Ramos (cell line): Measurements from ENCODE around the gene CSAD.

Source experiments
- in situ Hi-C: fragments of 300-500 bp; cut with MboI; formaldehyde crosslinking; loops from one replicate; pipeline ENCODE4 v1.14.3; 2022; ENCODE audit warnings: low sequenced_read_pairs; ENCODE audit not compliant: unreplicated experiment

Gene CSAD

DNA sequence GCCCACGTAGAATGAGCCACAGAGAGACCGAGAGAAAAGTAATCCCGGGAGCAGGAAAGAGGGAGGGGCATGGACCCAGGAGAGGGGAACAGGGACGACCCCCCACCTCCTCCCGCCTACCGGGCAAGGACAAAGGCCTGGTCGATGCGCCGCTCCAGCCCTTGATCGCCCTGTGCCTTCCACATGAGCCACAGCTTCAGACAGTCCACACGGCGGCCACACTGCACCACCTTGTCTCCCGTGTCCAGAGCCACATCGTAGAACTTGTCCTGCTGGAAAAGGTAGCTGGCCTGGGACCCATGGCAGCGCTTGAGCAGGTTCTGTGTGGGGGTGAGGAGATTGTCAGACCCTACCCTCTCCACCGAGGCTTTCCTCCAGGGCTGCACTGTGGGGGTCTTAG lies 20.7 kb downstream of the CSAD start:
- in situ Hi-C loops, result loop anchor here (5.0 kb wide), 1 partner anchor 127 kb away; no protein-coding TSS in a partner anchor

DNA sequence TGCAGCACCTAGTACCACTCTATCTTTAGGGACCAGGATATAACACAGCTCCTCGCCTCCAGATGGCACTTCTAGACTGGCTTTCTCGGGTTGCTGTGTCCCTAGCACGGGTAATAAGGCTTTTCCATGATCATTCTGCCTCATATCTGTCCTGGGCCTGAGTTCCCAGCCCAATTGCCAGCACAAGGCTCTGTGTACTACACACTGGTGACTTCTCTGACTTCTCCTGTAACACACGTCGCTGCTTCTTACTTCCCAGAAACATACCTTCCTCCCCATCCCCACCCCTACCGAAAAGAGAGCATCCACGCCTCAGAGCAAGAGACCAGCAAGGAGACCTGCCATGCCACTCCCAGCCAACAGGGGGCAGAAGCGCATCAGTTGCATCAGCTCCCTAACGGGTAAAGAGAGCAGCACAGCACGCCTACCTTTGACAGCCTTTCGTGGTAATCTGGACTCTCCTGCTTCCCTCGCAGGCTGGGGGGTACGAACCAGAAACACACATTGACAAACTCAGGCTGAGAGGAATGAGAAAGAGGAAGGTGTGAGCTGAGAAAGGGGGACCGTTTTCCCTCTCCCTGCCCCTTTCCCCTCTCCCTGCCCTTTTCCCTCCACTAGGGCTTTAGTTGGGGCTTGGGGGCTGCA lies 21.4 kb downstream of the CSAD start:
- in situ Hi-C loops, result no loop called here

DNA sequence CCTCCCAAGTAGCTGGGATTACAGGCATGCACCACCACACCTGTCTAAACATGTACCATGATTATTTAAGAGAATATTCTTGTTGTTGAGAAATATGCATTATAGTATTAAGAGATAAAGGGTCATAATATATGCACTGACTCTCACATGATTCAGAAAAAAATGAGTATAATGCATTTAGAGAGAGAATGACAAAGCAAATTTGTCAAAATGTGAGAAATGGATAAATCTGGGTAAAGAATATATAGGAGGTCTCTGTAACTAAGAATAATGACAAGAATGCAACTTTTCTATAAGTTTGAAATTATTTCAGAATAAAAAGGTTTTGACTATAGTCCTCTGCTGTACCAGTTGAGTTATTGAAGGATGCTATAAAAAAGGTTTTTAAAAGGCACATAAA lies 28.3 kb downstream of the CSAD start:
- in situ Hi-C loops, result no loop called here

DNA sequence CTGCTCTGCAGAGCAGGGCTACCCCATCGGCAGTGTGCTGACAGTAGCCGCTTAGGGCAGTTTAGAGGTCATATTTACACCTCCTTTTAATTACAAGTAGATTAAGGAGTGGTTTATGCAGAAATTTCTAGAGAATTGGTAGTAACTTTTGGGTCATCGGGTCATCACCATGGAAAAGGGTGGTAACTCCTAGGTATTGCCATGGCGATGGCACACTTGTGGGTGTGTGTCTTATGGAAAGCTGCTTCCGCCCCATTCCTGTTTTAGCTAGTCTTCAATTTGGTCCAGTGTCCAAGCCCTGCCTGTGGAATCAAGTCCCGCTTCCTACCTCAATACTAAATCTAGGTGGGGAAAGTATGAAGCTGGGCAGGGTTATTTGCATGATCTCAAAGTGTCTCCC lies 29.7 kb downstream of the CSAD start:
- in situ Hi-C loops, result no loop called here

DNA sequence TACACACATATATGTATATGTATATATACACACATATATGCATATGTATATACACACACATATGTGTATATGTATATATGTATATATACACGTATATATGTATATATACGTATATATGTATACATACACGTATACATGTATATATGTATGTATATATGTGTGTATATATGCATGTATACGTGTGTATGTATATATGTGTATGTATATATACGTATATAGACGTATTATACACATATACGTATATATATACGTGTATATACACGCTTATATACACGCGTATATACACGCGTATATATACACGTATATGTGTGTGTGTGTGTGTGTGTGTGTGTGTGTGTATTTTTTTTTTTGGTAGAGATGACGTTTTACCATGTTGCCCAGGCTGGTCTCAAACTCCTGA lies 33.1 kb downstream of the CSAD start:
- in situ Hi-C loops, result no loop called here

DNA sequence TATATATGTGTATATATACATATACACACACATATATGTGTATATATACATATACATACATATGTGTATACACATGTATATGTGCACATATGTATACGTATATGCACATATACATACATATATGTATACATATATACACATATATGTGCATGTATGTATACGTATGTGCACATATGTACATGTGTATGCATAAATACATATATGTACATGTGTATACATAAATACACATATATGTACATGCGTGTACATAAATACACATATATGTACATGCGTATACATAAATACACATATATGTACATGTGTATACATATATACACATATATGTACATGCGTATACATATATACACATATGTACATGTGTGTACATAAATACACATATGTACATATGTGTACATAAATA lies 33.5 kb downstream of the CSAD start:
- in situ Hi-C loops, result no loop called here

DNA sequence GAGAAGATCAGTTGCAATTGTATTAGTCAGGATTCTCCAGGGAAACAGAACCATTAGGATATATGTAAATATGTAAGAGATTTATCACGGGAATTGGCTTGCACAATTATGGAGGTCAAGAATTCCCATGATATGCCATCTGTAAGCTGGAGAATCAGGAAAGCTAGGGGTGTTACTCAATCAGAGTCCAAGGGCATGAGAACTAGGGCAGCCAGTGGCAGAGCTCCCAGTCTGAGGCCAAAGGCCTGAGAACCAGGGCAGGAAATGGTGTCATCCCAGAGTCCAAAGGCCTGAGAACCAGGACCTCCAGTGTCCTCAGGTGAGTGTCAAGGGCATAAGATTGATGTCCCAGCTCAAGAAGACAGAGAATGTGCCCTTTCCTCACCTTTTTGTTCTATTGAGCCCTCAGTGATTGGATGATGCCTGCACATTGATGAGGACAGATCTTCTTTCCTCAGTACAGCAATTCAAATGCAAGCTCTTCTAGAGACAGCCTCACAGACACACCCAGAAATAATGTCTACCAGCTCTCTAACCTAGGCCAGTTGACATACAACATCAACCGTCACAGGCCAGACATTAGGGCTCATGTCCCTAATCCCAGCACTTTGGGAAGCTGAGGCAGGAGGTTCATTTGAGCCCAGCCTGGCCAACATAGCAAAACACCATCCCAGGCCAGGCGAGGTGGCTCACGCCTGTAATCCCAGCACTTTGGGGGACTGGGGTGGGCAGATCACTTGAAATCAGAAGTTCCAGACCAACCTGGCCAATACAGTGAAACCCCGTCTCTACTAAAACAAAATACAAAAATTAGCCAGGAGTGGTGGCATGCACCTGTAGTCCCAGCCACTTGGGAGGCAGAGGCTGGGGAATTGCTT lies 35.1 kb downstream of the CSAD start:
- in situ Hi-C loops, result no loop called here

DNA sequence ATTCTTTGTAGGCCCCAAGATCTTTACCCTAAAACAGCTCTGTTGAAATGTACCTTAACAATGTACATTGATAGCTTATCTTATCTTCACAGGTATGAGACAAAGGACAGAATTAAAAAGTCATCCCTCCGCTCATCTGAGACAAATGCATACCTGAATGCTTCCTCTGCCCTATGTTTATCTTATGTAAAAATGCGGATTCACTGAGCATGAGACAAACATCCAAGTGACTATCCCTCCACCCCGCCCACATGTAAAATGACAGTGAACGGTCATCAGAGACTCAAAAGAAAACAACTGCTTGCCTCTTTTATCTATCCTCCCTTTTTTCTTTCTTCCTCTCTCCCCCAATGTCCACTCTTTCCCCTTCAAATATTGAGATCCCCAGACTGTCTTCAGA lies 37.4 kb downstream of the CSAD start:
- in situ Hi-C loops, result no loop called here

DNA sequence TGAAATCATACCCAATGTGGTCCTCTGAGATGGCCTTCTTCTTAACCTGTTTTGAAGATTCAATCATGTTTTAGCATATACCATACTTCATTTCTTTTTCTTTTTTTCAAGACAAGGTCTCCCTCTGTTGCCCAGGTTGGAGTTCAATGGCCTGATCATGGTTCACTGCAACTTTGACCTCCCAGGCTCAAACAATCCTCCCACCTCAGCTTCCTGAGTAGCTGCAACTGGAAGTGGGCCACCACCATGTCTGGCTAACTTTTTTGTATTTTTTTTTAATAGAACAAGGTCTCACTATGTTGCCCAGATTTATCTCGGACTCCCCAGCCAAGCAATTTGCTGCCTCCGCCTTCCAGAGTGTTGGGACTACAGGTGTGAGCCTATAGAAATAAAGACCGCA lies 47.0 kb downstream of the CSAD start:
- in situ Hi-C loops, result no loop called here

DNA sequence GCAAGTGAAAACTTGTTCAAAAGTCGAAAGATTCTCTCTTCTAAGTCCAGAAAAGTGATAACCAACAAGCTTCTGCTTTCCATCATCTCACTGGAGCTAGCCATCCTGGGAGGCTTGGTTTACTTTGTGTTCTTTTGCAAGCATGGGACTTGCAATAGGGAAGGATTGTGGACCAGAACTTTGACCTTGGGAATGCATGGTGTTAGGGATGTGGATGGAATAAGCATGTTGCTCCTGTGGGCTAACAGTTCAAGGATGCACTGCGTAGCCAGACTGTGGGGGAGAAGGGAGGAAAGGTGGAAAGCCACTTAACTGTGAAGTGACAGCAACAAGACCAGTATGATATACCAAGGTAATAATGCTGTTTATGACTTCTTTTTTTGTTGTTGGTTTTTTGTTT lies 48.9 kb downstream of the CSAD start:
- in situ Hi-C loops, result no loop called here

DNA sequence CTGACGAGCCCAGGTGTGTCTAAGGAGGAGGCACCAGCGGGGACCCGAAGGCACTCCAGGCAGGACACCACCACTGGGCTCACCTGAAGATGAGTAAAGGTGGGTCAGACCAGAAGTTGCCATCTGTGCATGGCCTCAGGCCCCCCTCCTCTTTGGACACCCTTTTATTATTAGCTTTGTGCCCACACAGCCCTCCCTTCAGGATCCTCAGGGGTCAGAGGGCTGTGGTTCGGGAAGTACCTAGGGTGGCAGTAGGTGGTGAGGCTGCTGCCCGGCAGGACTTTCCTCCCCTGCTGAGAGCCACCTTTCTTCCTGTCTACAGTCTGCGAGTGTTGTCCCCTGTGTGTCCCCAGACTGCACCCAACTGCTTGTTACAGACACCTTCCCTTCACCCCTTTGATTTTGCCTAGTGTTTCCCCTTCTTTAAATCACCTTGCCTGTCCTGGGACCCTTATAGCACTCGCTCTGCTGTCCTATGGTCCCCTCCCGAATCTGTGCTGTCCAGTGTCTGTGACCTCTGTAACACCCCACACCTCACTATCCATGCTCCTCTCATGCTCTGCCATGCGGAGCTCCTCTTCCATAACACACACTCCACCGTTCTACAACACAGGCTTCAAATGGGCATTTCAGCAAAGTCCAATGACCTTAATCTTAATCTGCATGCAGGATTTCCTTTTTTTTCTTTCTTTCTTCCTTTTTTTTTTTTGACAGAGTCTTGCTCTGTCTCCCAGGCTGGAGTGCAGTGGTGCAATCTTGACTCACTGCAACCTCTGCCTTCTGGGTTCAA lies 51.8 kb downstream of the CSAD start:
- in situ Hi-C loops, result no loop called here

DNA sequence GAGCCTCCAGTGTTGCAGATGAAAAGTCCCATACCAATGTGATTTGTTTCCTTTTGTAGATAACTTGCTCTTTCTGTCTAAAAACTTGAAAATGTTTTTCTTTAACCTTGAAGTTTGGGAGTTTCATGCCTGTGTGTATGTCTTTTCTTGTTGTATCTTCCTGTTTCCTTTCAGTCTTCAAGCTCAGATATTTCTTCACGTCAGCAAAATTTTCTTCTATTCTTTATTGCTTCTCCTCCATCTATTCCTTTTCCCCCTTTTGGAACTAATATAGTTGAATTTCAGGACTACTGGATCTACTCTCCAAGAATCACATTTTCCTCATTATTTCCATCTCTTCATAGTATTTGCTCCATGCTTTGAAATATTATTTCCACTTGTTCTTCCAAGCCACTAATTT lies 53.6 kb downstream of the CSAD start:
- in situ Hi-C loops, result no loop called here

DNA sequence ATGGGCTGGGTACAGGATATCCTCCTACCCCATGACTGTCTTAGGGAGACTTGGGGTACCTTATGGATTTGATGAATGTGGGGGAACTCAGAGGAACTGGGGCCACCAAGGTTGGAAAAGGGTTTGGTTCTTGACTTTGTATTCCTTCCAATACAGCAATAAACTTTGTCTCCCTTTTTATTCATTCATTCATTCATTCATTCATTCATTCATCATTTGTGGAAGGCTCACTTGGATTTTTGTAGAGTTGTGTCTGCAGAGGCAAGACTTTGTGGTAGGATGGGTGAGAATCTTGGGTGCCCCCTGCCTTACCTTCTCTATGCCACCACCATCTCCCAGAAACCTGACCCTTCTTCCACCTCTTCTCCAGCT lies 56.4 kb downstream of the CSAD start:
- in situ Hi-C loops, result no loop called here

DNA sequence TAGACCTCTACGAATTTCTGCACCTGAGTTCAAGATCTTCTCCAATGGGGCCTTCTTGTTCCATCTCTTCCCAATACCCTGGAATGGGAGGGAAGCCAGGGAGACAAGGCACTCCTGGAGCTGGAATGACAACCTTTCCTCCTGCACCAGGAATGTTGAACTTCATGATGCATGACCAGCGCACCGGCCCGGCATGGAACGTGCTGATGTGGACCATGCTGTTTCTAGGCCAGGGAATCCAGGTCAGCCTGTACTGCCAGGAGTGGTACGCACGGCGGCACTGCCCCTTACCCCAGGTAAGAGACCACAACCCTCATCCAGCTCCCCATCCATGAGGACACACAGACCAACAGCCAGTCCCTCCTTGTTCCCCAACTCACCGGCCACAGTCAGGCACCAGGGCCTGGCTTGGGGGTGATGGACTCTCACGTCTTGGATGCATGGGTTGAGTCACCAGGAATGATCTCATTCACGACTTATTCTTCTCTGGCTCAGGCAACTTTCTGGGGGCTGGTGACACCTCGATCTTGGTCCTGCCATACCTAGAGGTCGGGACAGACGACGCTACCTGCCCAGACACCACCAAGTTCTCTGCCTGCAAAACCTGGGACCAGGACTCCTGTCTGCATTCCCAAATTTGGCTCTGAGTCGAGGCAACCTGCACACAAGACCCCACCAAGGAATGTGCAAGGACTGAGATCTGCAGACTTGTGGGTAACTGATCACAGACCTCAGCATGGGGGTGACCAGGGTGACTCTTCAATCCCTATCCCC lies 57.0 kb downstream of the CSAD start:
- in situ Hi-C loops, result no loop called here

DNA sequence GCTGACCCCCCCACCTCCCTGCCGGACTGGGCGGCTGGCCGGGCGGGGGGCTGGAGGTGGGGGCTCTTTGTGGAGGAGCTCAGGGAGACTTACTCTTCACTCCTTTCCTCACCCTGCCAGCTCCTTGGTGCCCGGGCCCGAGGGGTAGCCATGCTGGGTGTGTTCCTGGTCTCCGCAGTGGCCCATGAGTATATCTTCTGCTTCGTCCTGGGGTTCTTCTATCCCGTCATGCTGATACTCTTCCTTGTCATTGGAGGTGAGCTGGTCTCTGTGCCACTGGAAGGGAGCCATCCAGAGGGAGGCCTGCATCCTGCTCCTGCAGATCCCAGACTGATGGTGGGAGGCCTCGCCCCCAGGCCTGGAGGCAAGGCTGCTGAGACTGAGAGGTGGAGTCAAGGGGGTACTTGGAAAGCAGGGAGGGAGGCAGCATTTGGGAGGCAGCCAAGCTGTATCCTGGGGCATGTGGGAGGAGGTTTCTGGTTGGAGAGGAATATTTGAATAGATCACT lies 57.7 kb downstream of the CSAD start:
- in situ Hi-C loops, result no loop called here

DNA sequence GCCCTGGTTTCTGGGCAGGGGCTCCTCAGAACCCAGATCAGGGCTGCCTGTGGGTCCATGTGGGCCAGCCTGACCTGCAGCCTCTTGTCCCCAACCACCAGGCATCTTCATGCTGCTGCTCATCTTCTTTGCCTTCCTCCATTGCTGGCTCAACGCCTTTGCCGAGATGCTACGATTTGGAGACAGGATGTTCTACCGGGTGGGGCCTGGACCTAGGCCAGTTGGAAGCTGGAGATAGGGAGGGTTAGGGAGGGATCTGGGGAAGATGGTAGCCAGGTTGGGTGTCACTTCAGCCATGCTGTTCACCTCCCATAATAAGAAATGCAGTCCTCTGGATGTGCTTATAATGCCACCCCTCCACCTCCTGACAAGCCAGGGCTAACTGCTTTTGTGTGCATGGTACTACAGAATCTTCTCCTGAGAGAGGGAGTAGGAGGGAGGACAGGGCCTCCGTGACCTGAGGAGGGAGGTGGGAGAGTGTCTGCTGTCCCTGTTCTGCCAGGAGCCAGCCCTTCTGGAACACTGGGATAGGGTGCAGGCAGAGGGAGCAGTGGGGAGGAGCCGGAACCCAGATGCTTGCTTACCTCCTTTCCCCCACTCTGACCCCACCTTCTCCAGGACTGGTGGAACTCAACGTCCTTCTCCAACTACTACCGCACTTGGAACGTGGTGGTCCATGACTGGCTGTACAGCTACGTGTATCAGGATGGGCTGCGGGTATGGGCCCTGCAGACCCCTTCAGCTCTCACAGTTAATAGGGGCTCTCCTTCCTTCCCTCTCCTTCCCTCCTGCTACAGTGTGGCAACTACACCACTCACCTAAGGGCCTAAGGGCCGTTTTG lies 59.8 kb downstream of the CSAD start:
- in situ Hi-C loops, result no loop called here

DNA sequence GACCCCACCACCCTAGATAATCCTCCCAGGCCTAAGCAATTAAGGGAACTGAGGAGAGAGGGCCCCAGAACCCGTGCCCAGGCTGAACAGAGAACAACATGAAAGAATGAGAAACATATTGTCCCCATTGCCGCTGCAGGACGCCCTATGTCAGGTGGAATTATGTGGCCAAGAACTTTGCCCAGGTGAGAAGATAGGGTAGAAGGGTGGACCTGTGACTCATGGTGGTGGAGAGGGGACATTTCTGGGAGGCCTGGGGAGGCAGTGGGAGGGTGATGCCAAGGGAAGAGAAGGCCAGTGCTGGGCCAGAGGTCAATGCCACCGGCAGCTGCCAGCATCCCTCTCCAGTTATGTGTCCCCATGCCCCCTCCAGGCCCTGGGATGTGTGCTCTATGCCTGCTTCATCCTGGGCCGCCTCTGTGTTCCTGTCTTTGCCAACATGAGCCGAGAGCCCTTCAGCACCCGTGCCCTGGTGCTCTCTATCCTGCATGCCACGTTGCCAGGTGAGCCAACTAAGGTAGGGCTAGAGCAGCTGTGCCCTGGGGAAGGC lies 61.9 kb downstream of the CSAD start:
- in situ Hi-C loops, result no loop called here

DNA sequence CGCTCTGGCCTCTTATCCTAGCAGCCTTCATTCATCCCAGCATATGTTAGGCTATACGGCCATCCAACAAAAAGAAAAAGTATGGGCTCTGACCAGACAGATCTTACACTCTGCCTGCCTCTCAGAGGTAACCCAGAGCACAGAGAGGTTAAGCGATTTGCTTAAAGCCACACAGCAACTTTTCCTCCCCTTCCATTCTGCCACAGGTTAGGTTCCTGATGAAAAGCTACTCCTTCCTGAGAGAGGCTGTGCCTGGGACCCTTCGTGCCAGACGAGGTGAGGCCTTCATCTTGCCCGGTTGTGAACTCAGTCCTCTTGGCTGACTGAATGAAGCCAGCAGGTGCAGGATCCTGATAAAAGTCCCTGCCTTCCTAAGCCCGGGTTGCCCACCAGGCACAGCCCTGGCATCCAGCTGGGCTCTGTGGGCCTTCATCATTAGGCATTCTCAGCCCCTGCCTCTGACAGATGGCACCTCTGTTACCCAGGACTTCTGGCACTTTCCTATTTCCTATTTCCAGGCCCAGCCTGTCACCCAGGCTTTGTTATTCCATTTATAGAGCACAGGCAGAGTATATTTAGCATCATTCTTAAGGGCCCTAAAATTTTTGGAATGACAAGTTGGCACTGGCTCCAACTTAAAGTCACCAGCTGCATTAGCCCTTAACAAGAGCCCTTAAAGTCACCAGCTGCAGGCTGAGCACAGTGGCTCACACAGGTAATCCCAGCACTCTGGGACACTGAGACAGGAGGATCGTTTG lies 64.7 kb downstream of the CSAD start:
- in situ Hi-C loops, result no loop called here
